Endothelial cell of umbilical vein (primary cell): ENCODE results near the gene CARMIL3.
"Not testable (repeated sequence)": the region's sequence is repeated elsewhere in the genome, so short reads cannot be mapped to it uniquely, and the experiment has no call there.

Source experiments
- EZH2 ChIP-seq: IDR thresholded peaks from 2 replicates; pipeline ENCODE4 v1.6.1; 2012; ENCODE audit warnings: borderline replicate concordance, low read depth, mild to moderate bottlenecking, moderate library complexity, low read length, inconsistent platforms; ENCODE audit not compliant: severe bottlenecking
- FOS ChIP-seq: IDR thresholded peaks from 2 replicates; pipeline ENCODE4 v1.6.1; 2011; ENCODE audit warnings: mild to moderate bottlenecking, low read length, moderate library complexity, borderline replicate concordance; ENCODE audit not compliant: insufficient read depth
- POLR2A ChIP-seq: IDR thresholded peaks from 2 replicates; pipeline ENCODE4 v1.6.1; 2012; ENCODE audit warnings: low read depth, mild to moderate bottlenecking, control low read depth, low read length
- TF ChIP-seq, protein P1 (sequence below), 2 donors: IDR thresholded peaks; 1 replicate in 1 of 2; 2 replicates in 1 of 2; pipeline ENCODE4 v1.5.1; 2011; ENCODE audit warnings: low read length in 2 of 2, mild to moderate bottlenecking in 2 of 2, moderate library complexity in 2 of 2, control low read depth in 1 of 2, inconsistent platforms in 1 of 2, low read depth in 1 of 2; ENCODE audit not compliant: insufficient read depth in 1 of 2; ENCODE audit errors: extremely low read depth in 1 of 2
- TF ChIP-seq, protein P2 (sequence below): IDR thresholded peaks from 2 replicates; pipeline ENCODE4 v1.6.1; 2011; ENCODE audit not compliant: insufficient read depth, insufficient read length

DNA sequence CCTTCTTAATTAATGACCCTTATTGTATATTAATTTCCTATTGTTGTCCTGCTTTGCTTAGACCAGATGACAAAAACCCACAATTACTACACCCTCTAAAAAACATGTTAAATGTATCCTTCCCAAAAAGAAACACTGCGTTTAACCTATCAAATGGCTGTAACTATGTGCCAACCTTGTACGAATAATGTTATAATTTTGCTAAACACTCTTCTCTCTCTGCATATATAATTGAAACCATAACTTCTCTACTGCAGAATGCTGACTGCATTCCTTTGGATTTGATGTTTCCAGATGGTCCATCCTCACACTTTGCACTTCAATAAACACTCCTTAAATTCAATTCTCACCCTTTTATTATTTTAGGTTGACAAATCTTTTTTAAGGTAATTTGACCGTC, 31.3 kb upstream of the CARMIL3 start:
- TF ChIP-seq, protein P1, sequence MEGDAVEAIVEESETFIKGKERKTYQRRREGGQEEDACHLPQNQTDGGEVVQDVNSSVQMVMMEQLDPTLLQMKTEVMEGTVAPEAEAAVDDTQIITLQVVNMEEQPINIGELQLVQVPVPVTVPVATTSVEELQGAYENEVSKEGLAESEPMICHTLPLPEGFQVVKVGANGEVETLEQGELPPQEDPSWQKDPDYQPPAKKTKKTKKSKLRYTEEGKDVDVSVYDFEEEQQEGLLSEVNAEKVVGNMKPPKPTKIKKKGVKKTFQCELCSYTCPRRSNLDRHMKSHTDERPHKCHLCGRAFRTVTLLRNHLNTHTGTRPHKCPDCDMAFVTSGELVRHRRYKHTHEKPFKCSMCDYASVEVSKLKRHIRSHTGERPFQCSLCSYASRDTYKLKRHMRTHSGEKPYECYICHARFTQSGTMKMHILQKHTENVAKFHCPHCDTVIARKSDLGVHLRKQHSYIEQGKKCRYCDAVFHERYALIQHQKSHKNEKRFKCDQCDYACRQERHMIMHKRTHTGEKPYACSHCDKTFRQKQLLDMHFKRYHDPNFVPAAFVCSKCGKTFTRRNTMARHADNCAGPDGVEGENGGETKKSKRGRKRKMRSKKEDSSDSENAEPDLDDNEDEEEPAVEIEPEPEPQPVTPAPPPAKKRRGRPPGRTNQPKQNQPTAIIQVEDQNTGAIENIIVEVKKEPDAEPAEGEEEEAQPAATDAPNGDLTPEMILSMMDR (IDR thresholded peaks at IDR 0.05; ENCODE audit: extremely low read depth in 1 of 2, insufficient read depth in 1 of 2, low read depth in 1 of 2, low read length in 2 of 2): not testable (repeated sequence)
- TF ChIP-seq FOS, EZH2, POLR2A: not testable (repeated sequence)
- TF ChIP-seq, protein P2, sequence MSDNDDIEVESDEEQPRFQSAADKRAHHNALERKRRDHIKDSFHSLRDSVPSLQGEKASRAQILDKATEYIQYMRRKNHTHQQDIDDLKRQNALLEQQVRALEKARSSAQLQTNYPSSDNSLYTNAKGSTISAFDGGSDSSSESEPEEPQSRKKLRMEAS: not testable (repeated sequence)
